Measurements from ENCODE around the gene FADS1. TPM values are rescaled to one million over a fixed set of nuclear protein-coding genes. Genes with fewer than 3 reads are reported as not detected.

Gene FADS1
- total RNA-seq, 1 experiment from 2014 or later = 442 TPM

- CTCF ChIA-PET = interaction anchor here (1.2 kb wide), 1 partner anchor 18 kb away, joined by 4 read pairs; no protein-coding TSS in a partner anchor
- Histone ChIP-seq H3K4me1 (ENCODE audit: insufficient read depth, low read length, poor library complexity, severe bottlenecking) (peaks cover 11% of the 10 kb centered on the region), H3K27ac (ENCODE audit: low read depth, low read length, poor library complexity, severe bottlenecking) (no peak overlapping the region), H3K27me3 (replicated peaks; ENCODE audit: insufficient read depth, low read depth, low read length, poor library complexity) (no peaks in the 10 kb centered on the region), H3K36me3 (ENCODE audit: insufficient read depth, low read length, poor library complexity, severe bottlenecking) (no peaks in the 10 kb centered on the region), H3K9me3 (ENCODE audit: low read depth, low read length, poor library complexity, severe bottlenecking) (no peaks in the 10 kb centered on the region), H3K4me3 (ENCODE audit: low read depth, low read length, poor library complexity, severe bottlenecking) (no peak overlapping the region)
- TF ChIP-seq CTCF (conservative IDR thresholded peaks at IDR 0.05; ENCODE audit: low read depth, low read length) = no peak
- TF ChIP-seq EZH2 (IDR thresholded peaks at IDR 0.05; ENCODE audit: borderline replicate concordance, low read depth, low read length, poor library complexity, severe bottlenecking) = no peak
- POLR2A ChIA-PET (ENCODE audit: low non-redundant PET) = no interaction called here
- no TSS peak for BruUV-seq (replicated peaks)
- no peak for DNase-seq (ENCODE audit: low spot score)
- intact Hi-C loops (cut with micrococcal nuclease; ENCODE audit: unreplicated experiment) = no loop called here
Measured at GRCh38 chr11:61751384-61751783, 65.4 kb downstream of the FADS1 start.

DNA sequence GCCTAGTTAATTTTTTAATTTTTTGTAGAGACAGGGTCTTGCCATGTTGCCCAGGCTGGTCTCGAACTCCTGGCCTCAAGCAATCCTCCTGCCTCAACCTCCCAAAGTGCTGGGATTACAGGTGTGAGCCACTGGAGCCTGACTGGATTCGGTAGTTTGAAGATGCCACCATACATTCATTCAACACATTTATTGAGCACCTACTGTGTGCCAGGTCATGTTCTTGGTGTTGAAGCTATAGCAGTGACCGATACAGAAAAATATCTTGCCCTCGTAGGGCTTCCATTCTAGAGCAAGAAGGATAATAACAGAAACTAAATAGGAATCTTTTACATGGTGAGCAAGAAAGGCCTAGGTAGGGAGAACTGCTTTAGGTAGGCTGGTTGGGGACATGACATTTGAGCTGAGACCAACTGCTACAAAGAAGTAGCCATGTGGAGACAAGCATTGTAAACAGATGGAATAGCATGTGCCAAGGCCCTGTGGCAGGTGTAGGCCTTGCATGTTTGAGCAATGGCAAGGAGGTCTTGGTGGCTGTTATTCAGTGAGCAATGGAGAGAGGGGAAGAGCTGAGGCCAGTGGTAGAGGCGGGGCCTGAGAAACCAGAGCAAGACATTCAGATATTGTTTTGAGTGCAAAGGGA lies 66.1 kb downstream of the FADS1 start:
- no peak for DNase-seq (ENCODE audit: low spot score)
- Histone ChIP-seq H3K4me1 (ENCODE audit: insufficient read depth, low read length, poor library complexity, severe bottlenecking) (peaks cover 5% of the 10 kb centered on the region), H3K27ac (ENCODE audit: low read depth, low read length, poor library complexity, severe bottlenecking) (no peak overlapping the region), H3K36me3 (ENCODE audit: insufficient read depth, low read length, poor library complexity, severe bottlenecking) (no peaks in the 10 kb centered on the region), H3K27me3 (replicated peaks; ENCODE audit: insufficient read depth, low read depth, low read length, poor library complexity) (no peaks in the 10 kb centered on the region), H3K9me3 (ENCODE audit: low read depth, low read length, poor library complexity, severe bottlenecking) (no peaks in the 10 kb centered on the region), H3K4me3 (ENCODE audit: low read depth, low read length, poor library complexity, severe bottlenecking) (no peak overlapping the region)
- intact Hi-C loops (cut with micrococcal nuclease; ENCODE audit: unreplicated experiment) = no loop called here
- POLR2A ChIA-PET (ENCODE audit: low non-redundant PET) = no interaction called here
- BruUV-seq (replicated peaks) = no TSS peak
- TF ChIP-seq CTCF (conservative IDR thresholded peaks at IDR 0.05; ENCODE audit: low read depth, low read length) = no peak
- no peak for TF ChIP-seq EZH2 (IDR thresholded peaks at IDR 0.05; ENCODE audit: borderline replicate concordance, low read depth, low read length, poor library complexity, severe bottlenecking)
- CTCF ChIA-PET = interaction anchor here (0.6 to 1.9 kb wide), 5 partner anchors 17 to 796 kb away, joined by 3 to 7 read pairs (median 3); no protein-coding TSS in a partner anchor

Other genes with a start within 250 kb of the FADS1 start
- gene SYT7, start 235.9 kb downstream of the FADS1 start, total RNA-seq (2021) = 1.3 and 2.0 TPM in 2 replicates
- 10.9 and 11.0 TPM in 2 replicates for gene DAGLA, start 136.6 kb downstream of the FADS1 start, total RNA-seq (2021)
- gene MYRF, start 64.4 kb downstream of the FADS1 start, total RNA-seq (2021) = 11.2 and 14.6 TPM in 2 replicates
- gene TMEM258, start 24.4 kb downstream of the FADS1 start, total RNA-seq (2021) = 138 and 139 TPM in 2 replicates
- gene FEN1, start 24.1 kb downstream of the FADS1 start, total RNA-seq (2021) = 140 and 152 TPM in 2 replicates
- 1,097 and 1,272 TPM in 2 replicates for gene FADS2, start 11.3 kb upstream of the FADS1 start, total RNA-seq (2021)
- gene FADS3, start 74.5 kb upstream of the FADS1 start, total RNA-seq (2021) = 23.3 and 28.1 TPM in 2 replicates
- gene RAB3IL1, start 100.6 kb upstream of the FADS1 start, total RNA-seq (2021) = 21.9 and 26.9 TPM in 2 replicates
- 5.3 and 8.6 TPM in 2 replicates for gene BEST1, start 133.3 kb upstream of the FADS1 start, total RNA-seq (2021)
- 2,291 and 2,484 TPM in 2 replicates for gene FTH1, start 150.6 kb upstream of the FADS1 start, total RNA-seq (2021)

Data from A673 (cell line).